Measurements from ENCODE around the gene ABCA5. TPM values are rescaled to one million over a fixed set of nuclear protein-coding genes. Genes with fewer than 3 reads are reported as not detected.

Gene ABCA5
- total and polyA plus RNA-seq, 4 donors = 18.7 to 84.4 (median 48.8) TPM

Small RNA genes lying within 50 kb of the gene (small RNA-seq; reads per million reads assigned to genes)
- gene RF00561 (not detected), gene SNRPGP4 (not detected)

Other genes starting within 250 kb of the ABCA5 start
- gene ABCA6, start 185.2 kb downstream of the ABCA5 start, total RNA-seq = 100 to 1,000 TPM in 1 of 2 donors, 10 to 100 TPM in 1; 45.5 to 158 TPM
- gene ABCA6, start 185.2 kb downstream of the ABCA5 start, polyA plus RNA-seq = 10 to 100 TPM; 37.5 to 49.5 TPM
- 1 to 10 TPM in 1 of 2 donors, under 1 TPM in 1; 0.33 to 5.5 TPM for gene ABCA10, start 98.3 kb downstream of the ABCA5 start, total RNA-seq
- 1 to 10 TPM in 1 of 2 donors, under 1 TPM in 1; 0.32 to 3.7 TPM for gene ABCA10, start 98.3 kb downstream of the ABCA5 start, polyA plus RNA-seq
- gene MAP2K6, start 87.6 kb upstream of the ABCA5 start, total RNA-seq = 1 to 10 TPM; 2.0 to 5.4 TPM
- gene MAP2K6, start 87.6 kb upstream of the ABCA5 start, polyA plus RNA-seq = 1 to 10 TPM in 1 of 2 donors, under 1 TPM in 1; 0.31 to 3.2 TPM

Data from liver (tissue), 5 donors.